ENCODE results near the gene ZIM2. TPM values are rescaled to one million over a fixed set of nuclear protein-coding genes. Genes with fewer than 3 reads are reported as not detected.

ZIM2 gene
- total RNA-seq, 1 experiment from 2014 or later, result not detected

DNA sequence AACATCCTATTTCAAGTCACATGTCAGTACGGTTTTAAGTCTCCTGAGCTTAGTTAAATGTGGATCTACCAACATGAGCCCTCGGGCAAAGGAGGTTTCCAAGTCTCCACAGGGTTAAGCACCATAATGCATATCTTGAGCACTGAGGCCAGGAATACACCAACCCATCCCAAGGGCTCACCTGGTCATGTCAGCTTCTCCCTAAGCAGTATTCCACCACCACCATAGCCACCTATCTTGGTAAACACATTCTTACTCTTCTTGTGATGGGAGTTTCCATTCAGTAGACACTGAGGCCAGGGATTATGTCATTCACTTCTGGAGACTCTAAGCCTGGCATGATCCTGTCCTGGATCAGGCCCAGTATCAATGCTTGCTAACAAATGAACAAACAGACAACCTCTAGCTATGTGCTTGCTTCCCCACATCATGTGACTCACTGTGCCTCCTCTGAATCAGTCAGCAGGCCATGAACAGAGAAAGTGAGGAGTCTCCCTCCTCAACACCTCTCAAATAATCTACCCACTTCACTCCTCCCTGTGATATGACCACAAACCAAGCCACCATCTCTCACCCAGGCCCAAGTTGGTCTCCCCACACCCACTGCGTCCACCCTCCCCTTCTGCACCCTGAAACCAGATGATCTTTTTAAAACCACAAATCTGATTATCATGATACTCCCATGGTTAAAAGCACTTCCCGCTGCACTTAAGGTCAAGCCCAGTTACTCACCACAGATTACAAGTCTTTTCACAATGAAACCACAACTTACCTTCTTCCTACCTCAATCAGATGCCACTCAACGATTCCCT, 5.8 kb downstream of the ZIM2 start:
- H3K4me1 Mint-ChIP-seq, result no peaks in the 10 kb centered on the region
- no peak for ATAC-seq
- H3K4me3 Mint-ChIP-seq, result no peak overlapping the region
- H3K9me3 Mint-ChIP-seq, result peaks cover 84% of the 10 kb centered on the region
- TF ChIP-seq GRHL2 (CRISPR knock-in tag; IDR thresholded peaks at IDR 0.05; ENCODE audit: insufficient replicate concordance, severe bottlenecking) (no peak), TEAD1 (CRISPR knock-in tag; IDR thresholded peaks at IDR 0.05) (no peak)
- H3K27ac Mint-ChIP-seq, result no peak overlapping the region
- ChIA-PET CTCF (no interaction called here), POLR2A (no interaction called here)
- H3K27me3 Mint-ChIP-seq (ENCODE audit: low read depth), result peaks cover 15% of the 10 kb centered on the region
- peaks cover 77% of the 10 kb centered on the region for H3K36me3 Mint-ChIP-seq
- DNase-seq (ENCODE audit: low spot score), result no peak

DNA sequence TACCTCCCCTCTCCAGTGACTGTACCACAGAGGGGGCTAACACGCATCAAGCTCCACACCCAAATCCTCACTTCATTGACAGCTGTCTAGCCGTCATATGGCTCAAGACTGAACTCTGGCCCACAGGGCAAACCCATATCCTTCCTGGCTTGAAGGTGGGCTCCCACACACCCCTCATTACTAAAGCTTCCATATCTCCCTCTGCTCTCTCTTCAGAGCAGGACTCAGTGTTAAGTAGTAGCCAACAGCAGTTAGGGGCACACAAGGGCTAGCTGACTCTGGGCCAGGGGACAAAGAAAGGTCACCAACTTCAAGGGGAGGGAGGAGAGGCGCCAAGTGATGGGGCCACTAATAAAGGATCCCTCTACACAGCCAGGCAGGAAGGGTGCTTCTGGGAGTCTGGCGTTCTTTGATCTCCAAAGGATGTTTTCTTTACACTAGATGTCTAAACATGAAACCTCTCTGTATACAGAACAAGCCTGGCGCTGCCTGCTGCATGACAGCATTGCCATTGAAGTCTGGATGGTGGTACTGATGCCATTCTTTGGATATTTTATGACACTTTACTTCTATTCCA, 8.1 kb downstream of the ZIM2 start:
- no peaks in the 10 kb centered on the region for H3K4me1 Mint-ChIP-seq
- peaks cover 80% of the 10 kb centered on the region for H3K36me3 Mint-ChIP-seq
- ChIA-PET CTCF (no interaction called here), POLR2A (no interaction called here)
- no peak overlapping the region for H3K27ac Mint-ChIP-seq
- peaks cover 4% of the 10 kb centered on the region for H3K27me3 Mint-ChIP-seq (ENCODE audit: low read depth)
- ATAC-seq, result no peak
- DNase-seq (ENCODE audit: low spot score), result no peak
- H3K4me3 Mint-ChIP-seq, result no peak overlapping the region
- TF ChIP-seq TP53 (CRISPR knock-in tag; IDR thresholded peaks at IDR 0.05) (no peak), MXD4 (CRISPR knock-in tag; IDR thresholded peaks at IDR 0.05; ENCODE audit: borderline replicate concordance) (no peak), NR1H2 (CRISPR knock-in tag; IDR thresholded peaks at IDR 0.05) (no peak), CREB1 (CRISPR knock-in tag; IDR thresholded peaks at IDR 0.05) (no peak)
- TF ChIP-seq, protein P1, sequence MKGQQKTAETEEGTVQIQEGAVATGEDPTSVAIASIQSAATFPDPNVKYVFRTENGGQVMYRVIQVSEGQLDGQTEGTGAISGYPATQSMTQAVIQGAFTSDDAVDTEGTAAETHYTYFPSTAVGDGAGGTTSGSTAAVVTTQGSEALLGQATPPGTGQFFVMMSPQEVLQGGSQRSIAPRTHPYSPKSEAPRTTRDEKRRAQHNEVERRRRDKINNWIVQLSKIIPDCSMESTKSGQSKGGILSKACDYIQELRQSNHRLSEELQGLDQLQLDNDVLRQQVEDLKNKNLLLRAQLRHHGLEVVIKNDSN (CRISPR knock-in tag; IDR thresholded peaks at IDR 0.05), result no peak
- TF ChIP-seq, protein P2, sequence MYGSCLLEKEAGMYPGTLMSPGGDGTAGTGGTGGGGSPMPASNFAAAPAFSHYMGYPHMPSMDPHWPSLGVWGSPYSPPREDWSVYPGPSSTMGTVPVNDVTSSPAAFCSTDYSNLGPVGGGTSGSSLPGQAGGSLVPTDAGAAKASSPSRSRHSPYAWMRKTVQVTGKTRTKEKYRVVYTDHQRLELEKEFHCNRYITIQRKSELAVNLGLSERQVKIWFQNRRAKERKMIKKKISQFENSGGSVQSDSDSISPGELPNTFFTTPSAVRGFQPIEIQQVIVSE (CRISPR knock-in tag; IDR thresholded peaks at IDR 0.05; ENCODE audit: borderline replicate concordance), result no peak
- TF ChIP-seq, protein P3, sequence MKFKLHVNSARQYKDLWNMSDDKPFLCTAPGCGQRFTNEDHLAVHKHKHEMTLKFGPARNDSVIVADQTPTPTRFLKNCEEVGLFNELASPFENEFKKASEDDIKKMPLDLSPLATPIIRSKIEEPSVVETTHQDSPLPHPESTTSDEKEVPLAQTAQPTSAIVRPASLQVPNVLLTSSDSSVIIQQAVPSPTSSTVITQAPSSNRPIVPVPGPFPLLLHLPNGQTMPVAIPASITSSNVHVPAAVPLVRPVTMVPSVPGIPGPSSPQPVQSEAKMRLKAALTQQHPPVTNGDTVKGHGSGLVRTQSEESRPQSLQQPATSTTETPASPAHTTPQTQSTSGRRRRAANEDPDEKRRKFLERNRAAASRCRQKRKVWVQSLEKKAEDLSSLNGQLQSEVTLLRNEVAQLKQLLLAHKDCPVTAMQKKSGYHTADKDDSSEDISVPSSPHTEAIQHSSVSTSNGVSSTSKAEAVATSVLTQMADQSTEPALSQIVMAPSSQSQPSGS (CRISPR knock-in tag; IDR thresholded peaks at IDR 0.05; ENCODE audit: borderline replicate concordance, low read depth), result no peak
- peaks cover 90% of the 10 kb centered on the region for H3K9me3 Mint-ChIP-seq

DNA sequence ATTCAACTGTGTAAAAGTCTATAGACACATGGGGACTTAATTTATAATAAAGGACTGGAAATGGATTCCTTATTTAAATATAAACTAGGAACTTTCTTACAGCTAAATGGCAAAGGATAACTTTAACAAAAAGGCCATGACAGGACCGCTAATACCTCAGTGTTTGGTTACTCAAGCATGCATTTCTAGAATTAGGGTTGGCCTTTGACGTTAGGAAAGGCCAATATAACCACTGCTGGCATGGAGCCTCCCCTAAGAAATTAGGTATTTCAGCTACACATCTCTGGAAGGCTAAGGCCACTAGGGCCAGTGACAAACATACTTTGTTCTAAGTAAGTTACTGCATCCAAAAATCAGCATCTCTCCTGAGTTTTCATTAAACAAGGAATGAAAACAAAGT, 9.3 kb downstream of the ZIM2 start:
- Mint-ChIP-seq H3K4me1 (no peaks in the 10 kb centered on the region), H3K36me3 (peaks cover 81% of the 10 kb centered on the region), H3K9me3 (peaks cover 93% of the 10 kb centered on the region), H3K27ac (no peak overlapping the region), H3K27me3 (ENCODE audit: low read depth) (peaks cover 4% of the 10 kb centered on the region), H3K4me3 (no peak overlapping the region)
- ATAC-seq (no peak), DNase-seq (ENCODE audit: low spot score) (no peak)
- ChIA-PET CTCF (no interaction called here), POLR2A (no interaction called here)
- TF ChIP-seq, protein P4, sequence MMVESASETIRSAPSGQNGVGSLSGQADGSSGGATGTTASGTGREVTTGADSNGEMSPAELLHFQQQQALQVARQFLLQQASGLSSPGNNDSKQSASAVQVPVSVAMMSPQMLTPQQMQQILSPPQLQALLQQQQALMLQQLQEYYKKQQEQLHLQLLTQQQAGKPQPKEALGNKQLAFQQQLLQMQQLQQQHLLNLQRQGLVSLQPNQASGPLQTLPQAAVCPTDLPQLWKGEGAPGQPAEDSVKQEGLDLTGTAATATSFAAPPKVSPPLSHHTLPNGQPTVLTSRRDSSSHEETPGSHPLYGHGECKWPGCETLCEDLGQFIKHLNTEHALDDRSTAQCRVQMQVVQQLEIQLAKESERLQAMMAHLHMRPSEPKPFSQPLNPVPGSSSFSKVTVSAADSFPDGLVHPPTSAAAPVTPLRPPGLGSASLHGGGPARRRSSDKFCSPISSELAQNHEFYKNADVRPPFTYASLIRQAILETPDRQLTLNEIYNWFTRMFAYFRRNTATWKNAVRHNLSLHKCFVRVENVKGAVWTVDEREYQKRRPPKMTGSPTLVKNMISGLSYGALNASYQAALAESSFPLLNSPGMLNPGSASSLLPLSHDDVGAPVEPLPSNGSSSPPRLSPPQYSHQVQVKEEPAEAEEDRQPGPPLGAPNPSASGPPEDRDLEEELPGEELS (CRISPR knock-in tag; IDR thresholded peaks at IDR 0.05), result no peak
- TF ChIP-seq OVOL2 (CRISPR knock-in tag; IDR thresholded peaks at IDR 0.05; ENCODE audit: borderline replicate concordance) (no peak), TEAD1 (CRISPR knock-in tag; IDR thresholded peaks at IDR 0.05) (no peak), ZNF423 (CRISPR knock-in tag; IDR thresholded peaks at IDR 0.05) (no peak), NR2C2 (CRISPR knock-in tag; IDR thresholded peaks at IDR 0.05) (no peak), RORB (CRISPR knock-in tag; IDR thresholded peaks at IDR 0.05) (no peak), ZNF416 (CRISPR knock-in tag; IDR thresholded peaks at IDR 0.05) (no peak), GTF2I (CRISPR knock-in tag; conservative IDR thresholded peaks at IDR 0.05) (no peak), CREM (CRISPR knock-in tag; IDR thresholded peaks at IDR 0.05) (no peak), ZNF263 (CRISPR knock-in tag; IDR thresholded peaks at IDR 0.05; ENCODE audit: low read depth) (no peak)
- TF ChIP-seq, protein P5, sequence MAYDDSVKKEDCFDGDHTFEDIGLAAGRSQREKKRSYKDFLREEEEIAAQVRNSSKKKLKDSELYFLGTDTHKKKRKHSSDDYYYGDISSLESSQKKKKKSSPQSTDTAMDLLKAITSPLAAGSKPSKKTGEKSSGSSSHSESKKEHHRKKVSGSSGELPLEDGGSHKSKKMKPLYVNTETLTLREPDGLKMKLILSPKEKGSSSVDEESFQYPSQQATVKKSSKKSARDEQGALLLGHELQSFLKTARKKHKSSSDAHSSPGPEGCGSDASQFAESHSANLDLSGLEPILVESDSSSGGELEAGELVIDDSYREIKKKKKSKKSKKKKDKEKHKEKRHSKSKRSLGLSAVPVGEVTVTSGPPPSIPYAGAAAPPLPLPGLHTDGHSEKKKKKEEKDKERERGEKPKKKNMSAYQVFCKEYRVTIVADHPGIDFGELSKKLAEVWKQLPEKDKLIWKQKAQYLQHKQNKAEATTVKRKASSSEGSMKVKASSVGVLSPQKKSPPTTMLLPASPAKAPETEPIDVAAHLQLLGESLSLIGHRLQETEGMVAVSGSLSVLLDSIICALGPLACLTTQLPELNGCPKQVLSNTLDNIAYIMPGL (CRISPR knock-in tag; IDR thresholded peaks at IDR 0.05), result no peak
- TF ChIP-seq, protein P6, sequence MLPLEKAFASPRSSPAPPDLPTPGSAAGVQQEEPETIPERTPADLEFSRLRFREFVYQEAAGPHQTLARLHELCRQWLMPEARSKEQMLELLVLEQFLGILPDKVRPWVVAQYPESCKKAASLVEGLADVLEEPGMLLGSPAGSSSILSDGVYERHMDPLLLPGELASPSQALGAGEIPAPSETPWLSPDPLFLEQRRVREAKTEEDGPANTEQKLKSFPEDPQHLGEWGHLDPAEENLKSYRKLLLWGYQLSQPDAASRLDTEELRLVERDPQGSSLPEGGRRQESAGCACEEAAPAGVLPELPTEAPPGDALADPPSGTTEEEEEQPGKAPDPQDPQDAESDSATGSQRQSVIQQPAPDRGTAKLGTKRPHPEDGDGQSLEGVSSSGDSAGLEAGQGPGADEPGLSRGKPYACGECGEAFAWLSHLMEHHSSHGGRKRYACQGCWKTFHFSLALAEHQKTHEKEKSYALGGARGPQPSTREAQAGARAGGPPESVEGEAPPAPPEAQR (CRISPR knock-in tag; IDR thresholded peaks at IDR 0.05), result no peak
